D341Med (cell line): ENCODE data around the gene ARHGAP24.
A peak's percentile ranks its signal among the peaks of the same experiment; 100 is the strongest.

Experiments used
- DNase-seq: peaks from one replicate; pipeline ENCODE4 v3.0.0; 2012; ENCODE audit warnings: low spot score

ARHGAP24 gene

GRCh38 chr4:86026720-86027119 lies 551.8 kb downstream of the ARHGAP24 start:
- no peak for DNase-seq

- DNase-seq: no peak
Observed at GRCh38 chr4:86031927-86032326, 557.0 kb downstream of the ARHGAP24 start.

- DNase-seq: no peak
Observed at GRCh38 chr4:86032476-86033022, 557.6 kb downstream of the ARHGAP24 start.

- DNase-seq: no peak
Observed at GRCh38 chr4:86033171-86033570, 558.2 kb downstream of the ARHGAP24 start.

- DNase-seq: no peak
Observed at GRCh38 chr4:86034616-86035015, 559.7 kb downstream of the ARHGAP24 start.

- DNase-seq: no peak
Observed at GRCh38 chr4:86035688-86036087, 560.7 kb downstream of the ARHGAP24 start.

- DNase-seq: no peak
Observed at GRCh38 chr4:86036736-86037135, 561.8 kb downstream of the ARHGAP24 start.

GRCh38 chr4:86038037-86038436 lies 563.1 kb downstream of the ARHGAP24 start:
- no peak for DNase-seq

- peak; percentile 45 for DNase-seq
Observed at GRCh38 chr4:86043755-86044592, 569.0 kb downstream of the ARHGAP24 start.

- no peak for DNase-seq
Observed at GRCh38 chr4:86044593-86044985, 569.6 kb downstream of the ARHGAP24 start.

GRCh38 chr4:86048426-86048825 lies 573.5 kb downstream of the ARHGAP24 start:
- DNase-seq: no peak

- DNase-seq: no peak
Observed at GRCh38 chr4:86050496-86050895, 575.5 kb downstream of the ARHGAP24 start.
